Activated T-cell treated with anti-CD3 and anti-CD28 coated beads, Interleukin-2, amount 50 U/mL, for 4 hours (primary cell): Measurements from ENCODE around the gene XAGE1B. TPM values are rescaled to one million over a fixed set of nuclear protein-coding genes. Genes with fewer than 3 reads are reported as not detected.
"Not testable (repeated sequence)": the region's sequence is repeated elsewhere in the genome, so short reads cannot be mapped to it uniquely, and the experiment has no call there.

ENCODE experiments used
- ATAC-seq, 2 donors: fragments of 200-7000 bp; cut with Tn5 transposase; one replicate each; pipeline ENCODE4 v1.10.0; 2021
- DNase-seq: peaks from one replicate; pipeline ENCODE4 v3.0.0-alpha.2; 2020
- H3K27me3 Mint-ChIP-seq: one replicate; pipeline ENCODE4 v1.8.0; 2021; ENCODE audit warnings: low read depth, mixed read lengths
- H3K36me3 Mint-ChIP-seq: one replicate; pipeline ENCODE4 v1.8.0; 2022; ENCODE audit warnings: mixed read lengths; ENCODE audit not compliant: insufficient read depth
- H3K4me1 Mint-ChIP-seq: one replicate; pipeline ENCODE4 v1.8.0; 2021; ENCODE audit warnings: low read depth, mixed read lengths
- H3K4me3 Mint-ChIP-seq: one replicate; pipeline ENCODE4 v1.8.0; 2021; ENCODE audit warnings: mild to moderate bottlenecking, moderate library complexity, mixed read lengths
- H3K9me3 Mint-ChIP-seq: one replicate; pipeline ENCODE4 v1.8.0; 2021; ENCODE audit warnings: mixed read lengths
- total RNA-seq, 3 donors: library from RNA; stranded (reverse); gene quantifications; one replicate each; pipeline ENCODE4 v1.2.1, GENCODE V29; 2021

The XAGE1B gene, protein sequence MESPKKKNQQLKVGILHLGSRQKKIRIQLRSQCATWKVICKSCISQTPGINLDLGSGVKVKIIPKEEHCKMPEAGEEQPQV
- total RNA-seq = not detected

- not testable (repeated sequence) for H3K4me3 Mint-ChIP-seq, H3K9me3 Mint-ChIP-seq, H3K4me1 Mint-ChIP-seq, H3K27me3 Mint-ChIP-seq, H3K36me3 Mint-ChIP-seq, ATAC-seq, DNase-seq
Observed at GRCh38 chrX:52516987-52517325, at the start of gene XAGE1B. XAGE1B (minus strand) TSS chrX:52517063; CDS start chrX:52515527, 1,536 bp downstream.

DNA sequence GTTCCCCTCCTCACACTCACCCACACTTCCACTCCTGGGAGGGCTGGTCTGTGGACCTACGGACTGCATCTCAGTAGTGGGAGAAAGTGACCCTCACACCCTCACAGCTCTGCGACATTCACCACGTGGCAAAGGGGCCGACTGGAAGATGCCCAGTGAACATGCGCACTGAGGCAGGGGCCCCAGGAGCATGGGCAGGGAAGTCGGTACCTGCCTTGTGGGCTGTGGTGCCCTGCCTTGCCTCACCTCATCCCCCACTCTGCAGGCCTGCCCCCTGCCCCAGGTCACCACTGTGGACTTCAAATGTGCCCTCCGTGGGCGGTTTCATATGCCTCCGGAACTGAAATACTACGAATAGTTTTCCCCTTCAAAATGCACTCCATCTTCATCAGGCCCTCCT is 46.2 kb upstream of the XAGE1B start:
- no peaks in the 10 kb centered on the region for H3K9me3 Mint-ChIP-seq
- DNase-seq (no peak), ATAC-seq (no peak)
- H3K4me3 Mint-ChIP-seq = no peak overlapping the region
- H3K4me1 Mint-ChIP-seq = no peaks in the 10 kb centered on the region
- H3K27me3 Mint-ChIP-seq = no peaks in the 10 kb centered on the region
- no peaks in the 10 kb centered on the region for H3K36me3 Mint-ChIP-seq

DNA sequence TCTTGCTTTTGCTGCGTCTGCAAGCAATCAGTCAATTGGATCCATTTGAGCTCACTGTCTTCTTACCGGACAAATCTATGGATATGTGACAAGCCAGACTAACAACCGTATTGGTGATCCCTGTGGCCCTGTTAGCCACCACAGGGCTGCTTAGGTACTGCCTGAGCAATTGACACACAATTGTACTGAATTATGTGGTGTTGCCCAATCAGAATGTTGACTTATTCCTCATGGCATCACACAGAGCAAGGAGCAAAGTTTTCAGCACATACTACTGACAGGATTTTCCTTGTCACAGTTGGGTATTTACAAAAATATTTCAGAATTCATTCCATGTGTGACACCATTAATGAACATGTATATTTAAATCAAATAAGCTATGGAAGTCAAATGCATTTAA is 41.3 kb upstream of the XAGE1B start:
- ATAC-seq = no peak
- Mint-ChIP-seq H3K9me3 (no peaks in the 10 kb centered on the region), H3K36me3 (no peaks in the 10 kb centered on the region), H3K27me3 (no peaks in the 10 kb centered on the region), H3K4me1 (no peaks in the 10 kb centered on the region), H3K4me3 (no peak overlapping the region)
- DNase-seq = no peak

DNA sequence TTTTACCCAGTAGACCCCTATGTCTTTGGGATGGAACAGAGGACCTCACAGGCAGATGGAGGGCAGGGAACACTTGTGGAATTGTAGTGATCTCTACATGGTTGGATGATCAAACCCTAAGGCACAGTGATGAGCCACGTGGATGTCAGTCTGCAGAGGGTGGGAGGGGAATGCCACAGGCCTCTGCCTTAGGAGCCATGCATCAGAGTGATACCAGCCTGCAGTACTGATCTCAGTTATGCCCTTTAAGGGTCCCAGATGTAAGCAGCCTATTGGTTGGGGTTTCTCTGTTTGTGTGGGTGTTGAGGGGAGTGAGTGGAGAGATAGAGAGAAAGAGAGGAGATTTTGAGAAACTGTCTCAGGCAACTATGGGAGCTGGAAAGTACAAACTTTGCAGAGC is 39.9 kb upstream of the XAGE1B start:
- peak in 1 of 2 donors; percentile 25 for ATAC-seq

DNA sequence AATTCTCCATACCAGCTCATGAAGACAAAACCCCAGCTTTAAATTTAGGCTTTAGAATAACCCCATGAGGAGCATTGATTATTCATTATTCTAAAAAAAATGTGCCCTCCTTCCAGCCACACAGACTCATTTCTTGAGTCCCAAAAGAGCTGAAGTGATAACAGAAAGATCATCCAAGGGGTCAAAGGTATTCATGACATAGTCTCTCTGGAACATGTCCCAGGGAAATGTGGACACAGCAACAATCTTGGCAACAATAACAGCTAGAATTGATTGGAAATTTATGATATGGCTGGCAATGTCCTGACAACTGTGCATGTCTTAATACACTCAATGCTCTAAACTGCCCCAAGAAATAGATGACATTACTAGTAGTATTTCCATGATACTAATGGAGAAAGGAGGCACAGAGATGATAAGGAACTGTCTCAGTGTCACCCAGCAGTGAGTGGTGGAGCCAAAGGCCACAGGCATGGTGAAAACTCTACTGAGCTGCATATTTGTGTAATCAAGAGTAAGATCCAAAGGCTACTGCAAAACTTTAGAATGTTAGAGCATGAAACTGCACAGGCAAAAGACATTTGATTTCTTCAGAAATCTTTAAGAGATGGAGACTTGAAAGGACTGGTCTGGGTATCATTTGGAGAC is 37.3 kb upstream of the XAGE1B start:
- Mint-ChIP-seq H3K27me3 (no peaks in the 10 kb centered on the region), H3K4me1 (no peaks in the 10 kb centered on the region), H3K36me3 (no peaks in the 10 kb centered on the region), H3K4me3 (no peak overlapping the region), H3K9me3 (no peaks in the 10 kb centered on the region)
- ATAC-seq = no peak
- no peak for DNase-seq

More for the DNA sequence above, 39.9 kb upstream of the XAGE1B start:
- H3K36me3 Mint-ChIP-seq = no peaks in the 10 kb centered on the region
- no peak overlapping the region for H3K4me3 Mint-ChIP-seq
- DNase-seq = no peak
- no peaks in the 10 kb centered on the region for H3K9me3 Mint-ChIP-seq
- no peaks in the 10 kb centered on the region for H3K27me3 Mint-ChIP-seq
- no peaks in the 10 kb centered on the region for H3K4me1 Mint-ChIP-seq

DNA sequence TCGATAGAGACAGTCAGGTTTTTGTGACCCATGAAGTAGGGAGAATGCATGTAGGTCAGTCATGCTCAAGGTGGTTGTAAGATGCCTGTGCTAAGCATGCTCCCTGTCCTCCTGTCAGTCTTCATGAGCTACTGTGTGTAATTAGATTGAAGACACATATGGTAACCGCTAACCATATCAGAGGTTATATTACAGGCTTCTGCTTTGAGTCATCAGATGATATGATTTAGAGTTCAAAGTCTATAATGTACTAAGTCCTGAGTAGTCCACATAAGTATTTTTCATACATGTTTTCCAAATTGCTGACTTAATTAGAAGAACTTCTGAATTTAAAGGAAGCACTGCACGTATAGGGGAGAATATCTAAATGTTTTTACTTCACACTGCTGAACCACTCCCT is 31.9 kb upstream of the XAGE1B start:
- not testable (repeated sequence) for H3K9me3 Mint-ChIP-seq, DNase-seq, H3K36me3 Mint-ChIP-seq, H3K4me3 Mint-ChIP-seq, H3K4me1 Mint-ChIP-seq, ATAC-seq, H3K27me3 Mint-ChIP-seq

GRCh38 chrX:52544147-52544840 is 27.4 kb upstream of the XAGE1B start:
- ATAC-seq (no peak), DNase-seq (no peak)
- Mint-ChIP-seq H3K27me3 (peaks cover 2% of the 10 kb centered on the region), H3K4me1 (no peaks in the 10 kb centered on the region), H3K36me3 (no peaks in the 10 kb centered on the region), H3K9me3 (no peaks in the 10 kb centered on the region), H3K4me3 (no peak overlapping the region)

- DNase-seq = no peak
- no peak for ATAC-seq
- H3K36me3 Mint-ChIP-seq = no peaks in the 10 kb centered on the region
- peaks cover 2% of the 10 kb centered on the region for H3K27me3 Mint-ChIP-seq
- H3K4me3 Mint-ChIP-seq = no peak overlapping the region
- no peaks in the 10 kb centered on the region for H3K9me3 Mint-ChIP-seq
- no peaks in the 10 kb centered on the region for H3K4me1 Mint-ChIP-seq
Observed at GRCh38 chrX:52542311-52542710, 25.4 kb upstream of the XAGE1B start.

GRCh38 chrX:52541051-52541450 is 24.2 kb upstream of the XAGE1B start:
- H3K27me3 Mint-ChIP-seq, H3K4me3 Mint-ChIP-seq, H3K36me3 Mint-ChIP-seq, DNase-seq, H3K9me3 Mint-ChIP-seq, ATAC-seq, H3K4me1 Mint-ChIP-seq: not testable (repeated sequence)

DNA sequence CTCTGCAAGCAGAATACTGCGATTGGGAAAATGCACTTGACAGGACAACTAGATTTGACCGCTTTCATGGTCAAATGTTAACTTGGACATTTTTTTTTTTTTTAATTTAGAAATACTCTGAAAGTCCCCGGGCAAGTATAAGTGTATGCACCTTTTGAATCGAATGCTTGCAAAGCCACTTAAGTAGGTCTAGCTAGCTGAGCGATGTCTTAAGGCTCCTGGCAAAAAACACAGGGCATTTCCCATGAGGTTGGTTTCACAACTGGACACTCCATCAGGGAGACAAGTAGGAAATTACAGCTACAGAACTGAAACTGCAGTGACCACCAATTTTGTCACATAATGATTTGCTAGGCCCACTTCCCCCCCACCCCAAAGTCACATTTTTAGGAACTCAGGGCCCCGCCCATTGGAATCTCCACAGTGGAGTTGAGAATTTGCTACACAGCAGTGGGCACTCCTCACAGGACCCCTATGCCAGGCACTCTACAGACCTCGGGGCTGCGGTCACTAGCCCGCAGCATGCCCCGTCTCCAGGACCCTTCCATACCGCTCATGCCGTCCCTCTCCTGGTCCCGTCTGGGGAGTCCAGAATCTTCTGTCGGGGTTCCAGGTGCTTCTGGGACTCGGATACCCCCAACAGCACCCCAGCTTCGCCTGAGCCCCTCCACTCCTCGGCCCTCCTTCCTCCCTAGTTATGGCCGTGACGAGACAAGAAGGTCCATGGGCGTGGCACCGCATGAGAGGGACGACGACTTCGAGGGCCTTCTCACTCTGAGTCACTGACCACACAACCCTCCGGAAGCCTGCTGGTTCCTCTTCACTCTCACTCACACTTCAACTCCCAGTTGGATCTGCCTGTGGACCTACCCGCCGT is 515 bp downstream of the XAGE1B start:
- not testable (repeated sequence) for H3K27me3 Mint-ChIP-seq, H3K9me3 Mint-ChIP-seq, H3K36me3 Mint-ChIP-seq, H3K4me1 Mint-ChIP-seq, H3K4me3 Mint-ChIP-seq, DNase-seq, ATAC-seq

GRCh38 chrX:52511126-52511525 is 5.7 kb downstream of the XAGE1B start:
- H3K9me3 Mint-ChIP-seq, H3K4me3 Mint-ChIP-seq, H3K36me3 Mint-ChIP-seq, ATAC-seq, H3K27me3 Mint-ChIP-seq, DNase-seq, H3K4me1 Mint-ChIP-seq: not testable (repeated sequence)

- ATAC-seq = no peak
- no peaks in the 10 kb centered on the region for H3K9me3 Mint-ChIP-seq
- DNase-seq = no peak
- H3K27me3 Mint-ChIP-seq = peaks cover 9% of the 10 kb centered on the region
- no peak overlapping the region for H3K4me3 Mint-ChIP-seq
- H3K36me3 Mint-ChIP-seq = no peaks in the 10 kb centered on the region
- H3K4me1 Mint-ChIP-seq = no peaks in the 10 kb centered on the region
Observed at GRCh38 chrX:52509916-52510315, 6.9 kb downstream of the XAGE1B start.

- Mint-ChIP-seq H3K4me1 (no peaks in the 10 kb centered on the region), H3K9me3 (no peaks in the 10 kb centered on the region), H3K27me3 (peaks cover 13% of the 10 kb centered on the region), H3K4me3 (no peak overlapping the region), H3K36me3 (no peaks in the 10 kb centered on the region)
- DNase-seq (no peak), ATAC-seq (no peak)
Observed at GRCh38 chrX:52507331-52507730, 9.5 kb downstream of the XAGE1B start.

GRCh38 chrX:52504551-52504950 is 12.3 kb downstream of the XAGE1B start:
- H3K27me3 Mint-ChIP-seq = peaks cover 13% of the 10 kb centered on the region
- ATAC-seq (no peak), DNase-seq (no peak)
- H3K4me3 Mint-ChIP-seq = no peak overlapping the region
- H3K4me1 Mint-ChIP-seq = no peaks in the 10 kb centered on the region
- no peaks in the 10 kb centered on the region for H3K36me3 Mint-ChIP-seq
- no peaks in the 10 kb centered on the region for H3K9me3 Mint-ChIP-seq
